ENCODE results near the gene SHFL. TPM values are rescaled to one million over a fixed set of nuclear protein-coding genes. Genes with fewer than 3 reads are reported as not detected.

SHFL gene
- total RNA-seq, 1 experiment from 2014 or later: 17.4 TPM

GRCh38 chr19:10137751-10138682 lies 51.9 kb downstream of the SHFL start:
- H3K36me3 ChIP-seq (ENCODE audit: control insufficient read depth, insufficient read depth, low read length): peaks cover 6% of the 10 kb centered on the region
- ChIA-PET CTCF (no interaction called here), POLR2A (no interaction called here)

More at GRCh38 chr19:10137751-10138682, 51.9 kb downstream of the SHFL start:
- Histone ChIP-seq H3K4me3 (ENCODE audit: low read depth in 2 of 2, low read length in 2 of 2) (no peak overlapping the region), H3K4me1 (ENCODE audit: control insufficient read depth, insufficient read depth, low read length) (no peaks in the 10 kb centered on the region), H3K27ac (ENCODE audit: low read length) (no peak overlapping the region), H3K27me3 (ENCODE audit: control insufficient read depth, insufficient read depth, low read length) (no peaks in the 10 kb centered on the region), H3K9me3 (ENCODE audit: control insufficient read depth, insufficient read depth, low read depth, low read length) (no peaks in the 10 kb centered on the region)
- no TSS peak for BruUV-seq (replicated peaks)
- intact Hi-C loops (cut with micrococcal nuclease; ENCODE audit: unreplicated experiment) (no loop called here), in situ Hi-C loops (cut with HindIII; ENCODE audit: low pct_unique_long_range_greater_than_20kb, low sequenced_read_pairs) (no loop called here)
- TF ChIP-seq POLR2AphosphoS5 (IDR thresholded peaks at IDR 0.05; ENCODE audit: low read depth, low read length): no peak
- no peak for TF ChIP-seq TCF7L2 (IDR thresholded peaks at IDR 0.05; ENCODE audit: low read depth, low read length)
- TF ChIP-seq CTCF (IDR thresholded peaks at IDR 0.05): no peak
- TF ChIP-seq REST (IDR thresholded peaks at IDR 0.05; ENCODE audit: insufficient read depth in 1 of 2, low read depth in 2 of 2, low read length in 1 of 2): no peak
- TF ChIP-seq SIN3A (IDR thresholded peaks at IDR 0.05; ENCODE audit: borderline replicate concordance, insufficient read depth, low read depth, low read length): no peak
- DNase-seq (ENCODE audit: low read depth, low spot score) (no peak), ATAC-seq (peak; percentile 20; the same call in 1 of the 2 replicates)
